HepG2 (cell line): ENCODE measurements around the gene TMEM184C.

Experiments used
- SIN3B ChIP-seq: fragments of 150-350 bp; IDR thresholded peaks from 2 replicates; pipeline ENCODE4 v1.6.1; 2014; ENCODE audit warnings: low read length
- YY1 ChIP-seq: IDR thresholded peaks from 2 replicates; pipeline ENCODE4 v1.6.1; 2011; ENCODE audit warnings: low read length, low read depth, moderate library complexity, mild to moderate bottlenecking; ENCODE audit not compliant: insufficient read depth, insufficient replicate concordance
- ZFP82 ChIP-seq: sonication (generic); formaldehyde crosslinking; IDR thresholded peaks from 2 replicates; pipeline ENCODE4 v1.5.1; 2020; ENCODE audit warnings: mild to moderate bottlenecking, missing genetic modification reagents, borderline replicate concordance
- ZNF431 ChIP-seq: sonication (generic); formaldehyde crosslinking; IDR thresholded peaks from 2 replicates; pipeline ENCODE4 v1.9.0; 2022; ENCODE audit warnings: missing genetic modification reagents, low read depth, mild to moderate bottlenecking, borderline replicate concordance
- TF ChIP-seq, protein P1 (sequence below): sonication (generic); formaldehyde crosslinking; IDR thresholded peaks from 2 replicates; pipeline ENCODE4 v1.5.0; 2020; ENCODE audit warnings: mild to moderate bottlenecking, missing genetic modification reagents, moderate library complexity

DNA sequence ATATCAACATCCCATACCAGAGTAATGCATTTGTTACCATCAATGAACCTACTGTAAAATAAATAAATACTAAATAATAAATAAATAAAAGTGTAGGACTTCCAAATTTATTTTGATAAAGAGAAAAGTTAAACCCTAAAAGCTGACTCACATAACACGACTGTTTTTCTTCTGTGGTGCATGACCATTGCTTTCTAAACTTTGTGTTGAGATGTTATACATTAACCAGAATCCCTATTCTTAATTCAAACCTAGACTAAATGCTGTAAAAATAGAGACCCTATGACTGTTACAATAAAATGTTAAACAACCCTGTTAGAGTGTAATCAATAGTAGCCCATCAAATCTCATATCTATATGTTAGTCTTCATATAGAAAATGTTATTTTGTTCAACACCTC, 87.6 kb downstream of the TMEM184C start:
- TF ChIP-seq SIN3B (no peak), ZNF431 (CRISPR knock-in tag) (no peak), ZFP82 (CRISPR knock-in tag) (no peak), YY1 (no peak)
- TF ChIP-seq, protein P1, sequence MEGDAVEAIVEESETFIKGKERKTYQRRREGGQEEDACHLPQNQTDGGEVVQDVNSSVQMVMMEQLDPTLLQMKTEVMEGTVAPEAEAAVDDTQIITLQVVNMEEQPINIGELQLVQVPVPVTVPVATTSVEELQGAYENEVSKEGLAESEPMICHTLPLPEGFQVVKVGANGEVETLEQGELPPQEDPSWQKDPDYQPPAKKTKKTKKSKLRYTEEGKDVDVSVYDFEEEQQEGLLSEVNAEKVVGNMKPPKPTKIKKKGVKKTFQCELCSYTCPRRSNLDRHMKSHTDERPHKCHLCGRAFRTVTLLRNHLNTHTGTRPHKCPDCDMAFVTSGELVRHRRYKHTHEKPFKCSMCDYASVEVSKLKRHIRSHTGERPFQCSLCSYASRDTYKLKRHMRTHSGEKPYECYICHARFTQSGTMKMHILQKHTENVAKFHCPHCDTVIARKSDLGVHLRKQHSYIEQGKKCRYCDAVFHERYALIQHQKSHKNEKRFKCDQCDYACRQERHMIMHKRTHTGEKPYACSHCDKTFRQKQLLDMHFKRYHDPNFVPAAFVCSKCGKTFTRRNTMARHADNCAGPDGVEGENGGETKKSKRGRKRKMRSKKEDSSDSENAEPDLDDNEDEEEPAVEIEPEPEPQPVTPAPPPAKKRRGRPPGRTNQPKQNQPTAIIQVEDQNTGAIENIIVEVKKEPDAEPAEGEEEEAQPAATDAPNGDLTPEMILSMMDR: no peak
